Measurements from ENCODE around the gene SKAP1.

- TF ChIP-seq CTCF (conservative IDR thresholded peaks at IDR 0.05), result no peak
- TF ChIP-seq EZH2 (IDR thresholded peaks at IDR 0.05; ENCODE audit: low read depth), result no peak
Measured at GRCh38 chr17:48439875-48440505, 10.0 kb upstream of the SKAP1 start.
